BE2C (cell line): ENCODE results near the gene LSAMP.

Source experiments
- DNase-seq: peaks from one replicate; pipeline ENCODE4 v3.0.0-alpha.2; 2020
- H3K27me3 ChIP-seq: fragments of 250-450 bp; sonication (Bioruptor Pico); 2 replicates; pipeline ENCODE4 v1.5.1; 2020; ENCODE audit warnings: mild to moderate bottlenecking
- H3K36me3 ChIP-seq: fragments of 250-450 bp; sonication (Bioruptor Pico); 2 replicates; pipeline ENCODE4 v1.5.1; 2020; ENCODE audit warnings: mild to moderate bottlenecking
- H3K4me1 ChIP-seq: fragments of 250-450 bp; sonication (Bioruptor Pico); 2 replicates; pipeline ENCODE4 v1.5.1; 2020
- H3K4me3 ChIP-seq: 2 replicates; pipeline ENCODE4 v1.5.1; 2011; ENCODE audit warnings: low read depth, low read length
- H3K9me3 ChIP-seq: fragments of 250-450 bp; sonication (Bioruptor Pico); 2 replicates; pipeline ENCODE4 v1.5.1; 2020
- TF ChIP-seq, protein P1 (sequence below): IDR thresholded peaks from 2 replicates; pipeline ENCODE4 v1.5.1; 2012; ENCODE audit warnings: mild to moderate bottlenecking, low read depth, low read length

LSAMP gene

GRCh38 chr3:116118475-116119169, 326.7 kb downstream of the LSAMP start:
- Histone ChIP-seq H3K4me1 (no peaks in the 10 kb centered on the region), H3K36me3 (no peaks in the 10 kb centered on the region), H3K9me3 (no peaks in the 10 kb centered on the region), H3K4me3 (no peak overlapping the region), H3K27me3 (no peaks in the 10 kb centered on the region)
- TF ChIP-seq, protein P1, sequence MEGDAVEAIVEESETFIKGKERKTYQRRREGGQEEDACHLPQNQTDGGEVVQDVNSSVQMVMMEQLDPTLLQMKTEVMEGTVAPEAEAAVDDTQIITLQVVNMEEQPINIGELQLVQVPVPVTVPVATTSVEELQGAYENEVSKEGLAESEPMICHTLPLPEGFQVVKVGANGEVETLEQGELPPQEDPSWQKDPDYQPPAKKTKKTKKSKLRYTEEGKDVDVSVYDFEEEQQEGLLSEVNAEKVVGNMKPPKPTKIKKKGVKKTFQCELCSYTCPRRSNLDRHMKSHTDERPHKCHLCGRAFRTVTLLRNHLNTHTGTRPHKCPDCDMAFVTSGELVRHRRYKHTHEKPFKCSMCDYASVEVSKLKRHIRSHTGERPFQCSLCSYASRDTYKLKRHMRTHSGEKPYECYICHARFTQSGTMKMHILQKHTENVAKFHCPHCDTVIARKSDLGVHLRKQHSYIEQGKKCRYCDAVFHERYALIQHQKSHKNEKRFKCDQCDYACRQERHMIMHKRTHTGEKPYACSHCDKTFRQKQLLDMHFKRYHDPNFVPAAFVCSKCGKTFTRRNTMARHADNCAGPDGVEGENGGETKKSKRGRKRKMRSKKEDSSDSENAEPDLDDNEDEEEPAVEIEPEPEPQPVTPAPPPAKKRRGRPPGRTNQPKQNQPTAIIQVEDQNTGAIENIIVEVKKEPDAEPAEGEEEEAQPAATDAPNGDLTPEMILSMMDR = no peak
- no peak for DNase-seq

GRCh38 chr3:116114586-116114985, 330.7 kb downstream of the LSAMP start:
- Histone ChIP-seq H3K36me3 (no peaks in the 10 kb centered on the region), H3K9me3 (no peaks in the 10 kb centered on the region), H3K4me3 (no peak overlapping the region), H3K27me3 (no peaks in the 10 kb centered on the region), H3K4me1 (peaks cover 7% of the 10 kb centered on the region; the same call in 1 of the 2 replicates)
- no peak for DNase-seq
- TF ChIP-seq, protein P1 = no peak

- no peaks in the 10 kb centered on the region for H3K27me3 ChIP-seq
- TF ChIP-seq, protein P1 = no peak
- no peaks in the 10 kb centered on the region for H3K36me3 ChIP-seq
- no peak for DNase-seq
- H3K4me1 ChIP-seq = peaks cover 7% of the 10 kb centered on the region; the same call in 1 of the 2 replicates
- H3K9me3 ChIP-seq = no peaks in the 10 kb centered on the region
- no peak overlapping the region for H3K4me3 ChIP-seq
These were observed 332.6 kb downstream of the LSAMP start for GRCh38 chr3:116112696-116113095.

DNA sequence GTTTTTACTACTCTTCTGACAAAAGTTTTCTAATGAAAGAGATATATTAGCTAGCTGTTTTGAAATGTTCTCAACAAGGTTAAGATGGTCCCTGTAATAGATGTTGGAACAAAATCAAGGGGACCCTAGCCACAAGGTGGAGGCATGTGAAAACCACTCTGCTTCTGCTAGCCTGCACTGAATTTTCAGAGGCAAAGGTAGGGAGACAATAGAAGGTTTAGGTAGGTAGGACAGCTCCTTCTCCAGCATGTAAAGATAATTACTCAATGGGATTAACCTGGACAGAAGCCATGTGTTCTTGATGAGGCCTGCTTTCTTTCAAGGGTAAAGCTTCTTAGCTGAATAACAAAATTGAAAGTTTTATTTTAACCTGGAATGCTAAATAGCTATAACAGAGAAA, 333.5 kb downstream of the LSAMP start:
- TF ChIP-seq, protein P1 = no peak
- no peaks in the 10 kb centered on the region for H3K27me3 ChIP-seq
- peaks cover 7% of the 10 kb centered on the region; the same call in 1 of the 2 replicates for H3K4me1 ChIP-seq
- H3K9me3 ChIP-seq = no peaks in the 10 kb centered on the region
- no peak for DNase-seq
- no peaks in the 10 kb centered on the region for H3K36me3 ChIP-seq
- H3K4me3 ChIP-seq = no peak overlapping the region

- Histone ChIP-seq H3K4me1 (peaks cover 9% of the 10 kb centered on the region), H3K36me3 (no peaks in the 10 kb centered on the region), H3K4me3 (no peak overlapping the region), H3K27me3 (no peaks in the 10 kb centered on the region), H3K9me3 (no peaks in the 10 kb centered on the region)
- DNase-seq = peak; percentile 24
- TF ChIP-seq, protein P1 = no peak
These were observed 341.3 kb downstream of the LSAMP start for GRCh38 chr3:116103868-116104530.

DNA sequence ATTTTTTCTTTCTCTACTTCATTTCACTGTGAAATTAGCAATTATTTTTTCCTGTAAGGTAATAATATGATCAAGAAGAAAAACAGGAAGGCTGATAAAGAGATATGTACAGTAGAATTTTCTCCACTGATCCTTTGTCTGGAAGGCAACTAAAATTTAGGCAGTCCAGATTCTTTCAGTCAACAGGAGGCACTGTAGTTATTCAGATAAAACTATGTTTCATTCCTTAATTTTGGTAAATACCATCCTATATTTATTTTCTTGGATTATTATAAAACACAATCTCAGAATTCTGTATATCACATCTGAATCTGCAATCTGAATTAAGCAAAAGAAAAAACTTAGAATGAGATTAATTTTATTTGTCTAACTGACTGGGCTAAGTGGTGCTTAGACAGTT, 343.2 kb downstream of the LSAMP start:
- H3K4me1 ChIP-seq = peaks cover 9% of the 10 kb centered on the region
- no peak overlapping the region for H3K4me3 ChIP-seq
- no peaks in the 10 kb centered on the region for H3K9me3 ChIP-seq
- no peaks in the 10 kb centered on the region for H3K36me3 ChIP-seq
- DNase-seq = no peak
- no peaks in the 10 kb centered on the region for H3K27me3 ChIP-seq
- TF ChIP-seq, protein P1 = 0 out of 2 replicates have a peak, but pooled peaks have one; percentile 20
